ENCODE data around the gene CYP26B1. TPM values are rescaled to one million over a fixed set of nuclear protein-coding genes. Genes with fewer than 3 reads are reported as not detected.

The CYP26B1 gene
- total and polyA plus RNA-seq, 2 donors (not counting 3 experiments of a cell fraction or from before 2014, with no cell fraction given) = 0.30 to 1.1 TPM

GRCh38 chr2:72153026-72153791 is 5.5 kb upstream of the CYP26B1 start:
- FAIRE-seq = no peak
- H3K9me3 ChIP-seq (replicated peaks; ENCODE audit: control insufficient read depth, insufficient read depth, low read length) = no peaks in the 10 kb centered on the region
- H3K79me2 ChIP-seq (ENCODE audit: control insufficient read depth, insufficient read depth, low read length) = no peaks in the 10 kb centered on the region
- no peak for DNase-seq (ENCODE audit: low read depth, low spot score)
- no TSS peak for BruUV-seq (replicated peaks)
- no peaks in the 10 kb centered on the region for H3K36me3 ChIP-seq (ENCODE audit: control insufficient read depth in 2 of 2, extremely low read depth in 1 of 2, insufficient read depth in 2 of 2, low read length in 2 of 2)
- dilution Hi-C loops (cut with MboI; ENCODE audit: extremely low pct_ligation_motif_present, low sequenced_read_pairs) (no loop called here), intact Hi-C loops (cut with micrococcal nuclease) (loop anchor here (5.0 kb wide), 2 partner anchors 546 to 594 kb away; no protein-coding TSS in a partner anchor)
- no peaks in the 10 kb centered on the region for H4K20me1 ChIP-seq (replicated peaks; ENCODE audit: control insufficient read depth, extremely low read depth, insufficient read depth, low read length)
- ChIA-PET CTCF (interaction anchor here (0.9 to 6.6 kb wide), 6 partner anchors 25 to 592 kb away, joined by 3 to 106 read pairs (median 10); no protein-coding TSS in a partner anchor), POLR2A (no interaction called here)
- H3K9me1 ChIP-seq (replicated peaks; ENCODE audit: control insufficient read depth, extremely low read depth, insufficient read depth, low read length) = no peaks in the 10 kb centered on the region
- no peak overlapping the region for H3K27ac ChIP-seq (ENCODE audit: insufficient read depth, low read depth, low read length)
- no peak overlapping the region for H2AFZ ChIP-seq (ENCODE audit: low read depth, low read length)
- TF ChIP-seq EZH2 (IDR thresholded peaks at IDR 0.05; ENCODE audit: borderline replicate concordance, low read depth, low read length, severe bottlenecking) (no peak), MAX (IDR thresholded peaks at IDR 0.05; ENCODE audit: insufficient read depth, insufficient read length) (no peak), CTCF (IDR thresholded peaks at IDR 0.05; ENCODE audit: extremely low read depth in 1 of 2, insufficient read depth in 1 of 2, low read depth in 1 of 2, low read length in 2 of 2) (no peak), POLR2AphosphoS5 (IDR thresholded peaks at IDR 0.05; ENCODE audit: insufficient read depth, low read depth, low read length) (no peak), JUN (IDR thresholded peaks at IDR 0.05; ENCODE audit: borderline replicate concordance, insufficient read depth, insufficient read length, low read depth) (no peak), GATA2 (IDR thresholded peaks at IDR 0.05; ENCODE audit: insufficient read depth, insufficient read length, low read depth, low read length) (no peak), MYC (IDR thresholded peaks at IDR 0.05; ENCODE audit: low read depth, low read length) (no peak), FOS (IDR thresholded peaks at IDR 0.05; ENCODE audit: borderline replicate concordance, insufficient read depth, low read length) (no peak), POLR2A (IDR thresholded peaks at IDR 0.05; ENCODE audit: low read depth, low read length) (no peak)
- H3K9ac ChIP-seq (replicated peaks; ENCODE audit: extremely low read depth, insufficient read depth, low read length) = no peak overlapping the region
- H3K4me2 ChIP-seq (ENCODE audit: insufficient read depth, low read length) = no peak overlapping the region
- H3K27me3 ChIP-seq (ENCODE audit: control insufficient read depth in 2 of 2, insufficient read depth in 2 of 2, low read length in 2 of 2) = peaks cover 31 to 36% of the 10 kb centered on the region in 2 experiments
- H3K4me1 ChIP-seq (ENCODE audit: control insufficient read depth, extremely low read depth, insufficient read depth, low read length) = peaks cover 5% of the 10 kb centered on the region
- H3K4me3 ChIP-seq (replicated peaks in 1 of 3; ENCODE audit: insufficient read depth in 1 of 3, low read depth in 1 of 3, low read length in 3 of 3) = no peak overlapping the region
